SK-N-SH treated with all-trans-retinoic acid at 6 μM for 48 hours (cell line): ENCODE data around the gene DTWD2.
"Not testable (repeated sequence)": the region's sequence is repeated elsewhere in the genome, so short reads cannot be mapped to it uniquely, and the experiment has no call there.

Source experiments
- ATAC-seq: fragments of 200-7000 bp; cut with Tn5 transposase; 3 replicates; pipeline ENCODE4 v1.9.1; 2020; ENCODE audit warnings: mild to moderate bottlenecking, moderate library complexity
- BACH2 ChIP-seq: fragments of 250-450 bp; sonication (Bioruptor Pico); IDR thresholded peaks from 2 replicates; pipeline ENCODE4 v1.9.0; 2021; ENCODE audit warnings: mild to moderate bottlenecking, borderline replicate concordance
- CSDC2 ChIP-seq: fragments of 250-450 bp; sonication (Bioruptor Pico); IDR thresholded peaks from 2 replicates; pipeline ENCODE4 v1.5.0; 2020; ENCODE audit warnings: mild to moderate bottlenecking, moderate library complexity
- ESRRG ChIP-seq: fragments of 250-450 bp; sonication (Bioruptor Pico); IDR thresholded peaks from 2 replicates; pipeline ENCODE4 v1.6.1; 2021; ENCODE audit warnings: mild to moderate bottlenecking
- GLIS3 ChIP-seq: fragments of 250-450 bp; sonication (Bioruptor Pico); IDR thresholded peaks from 2 replicates; pipeline ENCODE4 v1.5.0; 2020; ENCODE audit warnings: mild to moderate bottlenecking, moderate library complexity
- ISL1 ChIP-seq: fragments of 250-450 bp; sonication (Bioruptor Pico); IDR thresholded peaks from 2 replicates; pipeline ENCODE4 v2.1.2; 2022; ENCODE audit warnings: mild to moderate bottlenecking, moderate library complexity
- OSR1 ChIP-seq: fragments of 250-450 bp; sonication (Bioruptor Pico); IDR thresholded peaks from 2 replicates; pipeline ENCODE4 v1.8.0; 2022; ENCODE audit warnings: moderate library complexity, mild to moderate bottlenecking, inconsistent platforms
- RARB ChIP-seq: fragments of 250-450 bp; sonication (Bioruptor Pico); IDR thresholded peaks from 2 replicates; pipeline ENCODE4 v1.8.0; 2021; ENCODE audit warnings: mild to moderate bottlenecking, moderate library complexity
- SNAI2 ChIP-seq: fragments of 250-450 bp; sonication (Bioruptor Pico); IDR thresholded peaks from 2 replicates; pipeline ENCODE4 v1.5.0; 2020; ENCODE audit warnings: mild to moderate bottlenecking, moderate library complexity
- TCF4 ChIP-seq: fragments of 250-450 bp; sonication (Bioruptor Pico); IDR thresholded peaks from 2 replicates; pipeline ENCODE4 v1.8.0; 2021; ENCODE audit warnings: mild to moderate bottlenecking, moderate library complexity, borderline replicate concordance
- TOX ChIP-seq: fragments of 250-450 bp; sonication (Bioruptor Pico); IDR thresholded peaks from 2 replicates; pipeline ENCODE4 v1.8.0; 2021; ENCODE audit warnings: mild to moderate bottlenecking, moderate library complexity, borderline replicate concordance
- ZFP3 ChIP-seq: fragments of 250-450 bp; sonication (Bioruptor Pico); IDR thresholded peaks from 2 replicates; pipeline ENCODE4 v1.5.0; 2020; ENCODE audit warnings: mild to moderate bottlenecking, moderate library complexity
- ZFP30 ChIP-seq: fragments of 450-650 bp; formaldehyde crosslinking; IDR thresholded peaks from 2 replicates; pipeline ENCODE4 v1.5.0; 2022; ENCODE audit warnings: mild to moderate bottlenecking, moderate library complexity
- ZNF70 ChIP-seq: fragments of 450-650 bp; formaldehyde crosslinking; IDR thresholded peaks from 2 replicates; pipeline ENCODE4 v1.5.0; 2020; ENCODE audit warnings: mild to moderate bottlenecking, moderate library complexity
- TF ChIP-seq, protein P1 (sequence below): fragments of 250-450 bp; sonication (Bioruptor Pico); IDR thresholded peaks from 2 replicates; pipeline ENCODE4 v1.5.0; 2020; ENCODE audit warnings: mild to moderate bottlenecking, moderate library complexity
- TF ChIP-seq, protein P2 (sequence below): fragments of 250-450 bp; sonication (Bioruptor Pico); IDR thresholded peaks from 2 replicates; pipeline ENCODE4 v1.8.0; 2020; ENCODE audit warnings: mild to moderate bottlenecking, moderate library complexity, borderline replicate concordance
- TF ChIP-seq, protein P3 (sequence below): fragments of 250-450 bp; sonication (Bioruptor Pico); IDR thresholded peaks from 2 replicates; pipeline ENCODE4 v1.8.0; 2021; ENCODE audit warnings: low read depth, mild to moderate bottlenecking, moderate library complexity, borderline replicate concordance
- TF ChIP-seq, protein P4 (sequence below): fragments of 250-450 bp; sonication (Bioruptor Pico); IDR thresholded peaks from 2 replicates; pipeline ENCODE4 v1.5.1; 2020; ENCODE audit warnings: low read depth, mild to moderate bottlenecking, moderate library complexity
- TF ChIP-seq, protein P5 (sequence below): fragments of 250-450 bp; sonication (Bioruptor Pico); IDR thresholded peaks from 2 replicates; pipeline ENCODE4 v1.5.1; 2021; ENCODE audit warnings: mild to moderate bottlenecking, moderate library complexity

DTWD2 gene

DNA sequence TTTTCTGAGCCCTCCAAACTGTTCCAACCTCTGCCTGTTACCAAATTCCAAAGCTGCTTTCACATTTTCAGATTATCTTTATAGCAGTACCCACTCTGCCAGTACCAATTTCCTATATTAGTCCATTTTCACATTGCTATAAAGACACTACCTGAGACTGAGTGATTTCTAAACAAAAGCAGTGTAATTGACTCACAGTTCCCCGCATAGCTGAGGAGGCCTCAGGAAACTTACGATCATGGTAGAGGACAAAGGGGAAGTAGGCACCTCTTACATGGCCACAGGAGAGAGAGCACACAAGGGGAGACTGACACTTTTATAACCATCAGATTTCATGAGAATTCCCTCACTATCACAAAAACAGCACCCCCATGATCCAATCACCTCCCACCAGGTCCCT is 105.0 kb downstream of the DTWD2 start (continued):
- TF ChIP-seq, protein P1, sequence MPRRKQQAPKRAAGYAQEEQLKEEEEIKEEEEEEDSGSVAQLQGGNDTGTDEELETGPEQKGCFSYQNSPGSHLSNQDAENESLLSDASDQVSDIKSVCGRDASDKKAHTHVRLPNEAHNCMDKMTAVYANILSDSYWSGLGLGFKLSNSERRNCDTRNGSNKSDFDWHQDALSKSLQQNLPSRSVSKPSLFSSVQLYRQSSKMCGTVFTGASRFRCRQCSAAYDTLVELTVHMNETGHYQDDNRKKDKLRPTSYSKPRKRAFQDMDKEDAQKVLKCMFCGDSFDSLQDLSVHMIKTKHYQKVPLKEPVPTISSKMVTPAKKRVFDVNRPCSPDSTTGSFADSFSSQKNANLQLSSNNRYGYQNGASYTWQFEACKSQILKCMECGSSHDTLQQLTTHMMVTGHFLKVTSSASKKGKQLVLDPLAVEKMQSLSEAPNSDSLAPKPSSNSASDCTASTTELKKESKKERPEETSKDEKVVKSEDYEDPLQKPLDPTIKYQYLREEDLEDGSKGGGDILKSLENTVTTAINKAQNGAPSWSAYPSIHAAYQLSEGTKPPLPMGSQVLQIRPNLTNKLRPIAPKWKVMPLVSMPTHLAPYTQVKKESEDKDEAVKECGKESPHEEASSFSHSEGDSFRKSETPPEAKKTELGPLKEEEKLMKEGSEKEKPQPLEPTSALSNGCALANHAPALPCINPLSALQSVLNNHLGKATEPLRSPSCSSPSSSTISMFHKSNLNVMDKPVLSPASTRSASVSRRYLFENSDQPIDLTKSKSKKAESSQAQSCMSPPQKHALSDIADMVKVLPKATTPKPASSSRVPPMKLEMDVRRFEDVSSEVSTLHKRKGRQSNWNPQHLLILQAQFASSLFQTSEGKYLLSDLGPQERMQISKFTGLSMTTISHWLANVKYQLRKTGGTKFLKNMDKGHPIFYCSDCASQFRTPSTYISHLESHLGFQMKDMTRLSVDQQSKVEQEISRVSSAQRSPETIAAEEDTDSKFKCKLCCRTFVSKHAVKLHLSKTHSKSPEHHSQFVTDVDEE, result no peak
- TF ChIP-seq ISL1 (no peak), ZFP3 (CRISPR knock-in tag) (no peak), GLIS3 (CRISPR knock-in tag) (no peak)

DNA sequence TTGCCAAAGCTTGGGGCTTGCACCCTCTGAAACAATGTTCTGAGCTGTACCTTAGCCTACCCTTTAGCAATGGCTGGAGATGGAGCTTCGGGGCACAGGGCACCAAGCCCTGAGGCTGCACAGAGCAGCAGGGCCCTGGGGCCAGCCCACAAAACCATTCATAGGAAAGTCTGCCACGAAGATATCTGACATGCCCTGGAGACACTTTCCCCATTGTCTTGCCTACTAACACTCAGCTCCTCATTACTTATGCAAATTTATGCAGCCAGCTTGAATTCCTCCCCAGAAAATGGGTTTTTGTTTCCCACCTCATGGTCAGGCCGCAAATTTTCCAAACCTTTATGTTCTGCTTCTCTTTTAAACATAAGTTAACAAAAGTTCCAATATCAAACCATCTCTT is 105.7 kb downstream of the DTWD2 start:
- TF ChIP-seq ZNF70 (CRISPR knock-in tag) (no peak), BACH2 (CRISPR knock-in tag) (no peak), TCF4 (CRISPR knock-in tag) (no peak), OSR1 (no peak), TOX (no peak), ISL1 (no peak), RARB (no peak), CSDC2 (CRISPR knock-in tag) (no peak), ESRRG (CRISPR knock-in tag) (no peak), SNAI2 (no peak)
- TF ChIP-seq, protein P2, sequence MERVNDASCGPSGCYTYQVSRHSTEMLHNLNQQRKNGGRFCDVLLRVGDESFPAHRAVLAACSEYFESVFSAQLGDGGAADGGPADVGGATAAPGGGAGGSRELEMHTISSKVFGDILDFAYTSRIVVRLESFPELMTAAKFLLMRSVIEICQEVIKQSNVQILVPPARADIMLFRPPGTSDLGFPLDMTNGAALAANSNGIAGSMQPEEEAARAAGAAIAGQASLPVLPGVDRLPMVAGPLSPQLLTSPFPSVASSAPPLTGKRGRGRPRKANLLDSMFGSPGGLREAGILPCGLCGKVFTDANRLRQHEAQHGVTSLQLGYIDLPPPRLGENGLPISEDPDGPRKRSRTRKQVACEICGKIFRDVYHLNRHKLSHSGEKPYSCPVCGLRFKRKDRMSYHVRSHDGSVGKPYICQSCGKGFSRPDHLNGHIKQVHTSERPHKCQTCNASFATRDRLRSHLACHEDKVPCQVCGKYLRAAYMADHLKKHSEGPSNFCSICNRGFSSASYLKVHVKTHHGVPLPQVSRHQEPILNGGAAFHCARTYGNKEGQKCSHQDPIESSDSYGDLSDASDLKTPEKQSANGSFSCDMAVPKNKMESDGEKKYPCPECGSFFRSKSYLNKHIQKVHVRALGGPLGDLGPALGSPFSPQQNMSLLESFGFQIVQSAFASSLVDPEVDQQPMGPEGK, result no peak
- TF ChIP-seq, protein P3, sequence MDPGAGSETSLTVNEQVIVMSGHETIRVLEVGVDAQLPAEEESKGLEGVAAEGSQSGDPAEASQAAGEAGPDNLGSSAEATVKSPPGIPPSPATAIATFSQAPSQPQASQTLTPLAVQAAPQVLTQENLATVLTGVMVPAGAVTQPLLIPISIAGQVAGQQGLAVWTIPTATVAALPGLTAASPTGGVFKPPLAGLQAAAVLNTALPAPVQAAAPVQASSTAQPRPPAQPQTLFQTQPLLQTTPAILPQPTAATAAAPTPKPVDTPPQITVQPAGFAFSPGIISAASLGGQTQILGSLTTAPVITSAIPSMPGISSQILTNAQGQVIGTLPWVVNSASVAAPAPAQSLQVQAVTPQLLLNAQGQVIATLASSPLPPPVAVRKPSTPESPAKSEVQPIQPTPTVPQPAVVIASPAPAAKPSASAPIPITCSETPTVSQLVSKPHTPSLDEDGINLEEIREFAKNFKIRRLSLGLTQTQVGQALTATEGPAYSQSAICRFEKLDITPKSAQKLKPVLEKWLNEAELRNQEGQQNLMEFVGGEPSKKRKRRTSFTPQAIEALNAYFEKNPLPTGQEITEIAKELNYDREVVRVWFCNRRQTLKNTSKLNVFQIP (CRISPR knock-in tag), result no peak
- TF ChIP-seq, protein P4, sequence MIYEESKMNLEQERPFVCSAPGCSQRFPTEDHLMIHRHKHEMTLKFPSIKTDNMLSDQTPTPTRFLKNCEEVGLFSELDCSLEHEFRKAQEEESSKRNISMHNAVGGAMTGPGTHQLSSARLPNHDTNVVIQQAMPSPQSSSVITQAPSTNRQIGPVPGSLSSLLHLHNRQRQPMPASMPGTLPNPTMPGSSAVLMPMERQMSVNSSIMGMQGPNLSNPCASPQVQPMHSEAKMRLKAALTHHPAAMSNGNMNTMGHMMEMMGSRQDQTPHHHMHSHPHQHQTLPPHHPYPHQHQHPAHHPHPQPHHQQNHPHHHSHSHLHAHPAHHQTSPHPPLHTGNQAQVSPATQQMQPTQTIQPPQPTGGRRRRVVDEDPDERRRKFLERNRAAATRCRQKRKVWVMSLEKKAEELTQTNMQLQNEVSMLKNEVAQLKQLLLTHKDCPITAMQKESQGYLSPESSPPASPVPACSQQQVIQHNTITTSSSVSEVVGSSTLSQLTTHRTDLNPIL (CRISPR knock-in tag), result no peak
- TF ChIP-seq, protein P1, result no peak
- ATAC-seq, result no peak

DNA sequence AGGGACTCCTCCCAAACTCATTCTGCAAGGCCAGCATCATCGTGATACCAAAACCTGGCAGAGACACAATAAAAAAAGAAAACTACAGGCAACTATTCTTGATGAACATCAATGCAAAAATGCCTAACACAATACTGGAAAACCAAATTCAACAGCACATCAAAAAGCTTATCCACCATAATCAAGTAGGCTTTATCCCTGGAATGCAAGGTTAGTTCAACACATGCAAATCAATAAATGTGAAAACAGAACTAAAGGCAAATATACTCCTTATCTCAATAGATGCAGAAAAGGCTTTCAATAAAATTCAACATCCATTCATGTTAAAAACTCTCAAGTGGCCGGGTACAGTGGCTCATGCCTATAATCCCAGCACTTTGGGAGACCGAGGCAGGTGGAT is 111.5 kb downstream of the DTWD2 start:
- not testable (repeated sequence) for ATAC-seq

DNA sequence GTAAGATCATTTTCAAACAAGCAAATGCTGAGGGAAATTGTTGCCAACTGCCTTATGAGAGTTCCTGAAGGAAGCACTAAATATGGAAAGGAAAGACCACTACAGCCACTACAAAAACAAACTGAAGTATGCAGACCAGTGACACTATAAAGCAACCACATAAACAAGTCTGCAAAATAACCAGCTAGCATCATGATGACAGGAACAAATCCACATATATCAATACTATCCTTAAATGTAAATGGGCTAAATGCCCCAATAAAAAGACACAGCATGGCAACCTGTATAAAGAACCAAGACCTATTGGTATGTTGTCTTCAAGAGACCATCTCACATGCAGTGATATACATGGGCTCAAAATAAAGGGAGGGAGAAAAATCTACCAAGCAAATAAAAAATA is 113.2 kb downstream of the DTWD2 start:
- no peak for ATAC-seq
- TF ChIP-seq TOX (no peak), ZFP30 (CRISPR knock-in tag) (no peak), ISL1 (no peak), CSDC2 (CRISPR knock-in tag) (no peak), RARB (no peak)
- TF ChIP-seq, protein P5, sequence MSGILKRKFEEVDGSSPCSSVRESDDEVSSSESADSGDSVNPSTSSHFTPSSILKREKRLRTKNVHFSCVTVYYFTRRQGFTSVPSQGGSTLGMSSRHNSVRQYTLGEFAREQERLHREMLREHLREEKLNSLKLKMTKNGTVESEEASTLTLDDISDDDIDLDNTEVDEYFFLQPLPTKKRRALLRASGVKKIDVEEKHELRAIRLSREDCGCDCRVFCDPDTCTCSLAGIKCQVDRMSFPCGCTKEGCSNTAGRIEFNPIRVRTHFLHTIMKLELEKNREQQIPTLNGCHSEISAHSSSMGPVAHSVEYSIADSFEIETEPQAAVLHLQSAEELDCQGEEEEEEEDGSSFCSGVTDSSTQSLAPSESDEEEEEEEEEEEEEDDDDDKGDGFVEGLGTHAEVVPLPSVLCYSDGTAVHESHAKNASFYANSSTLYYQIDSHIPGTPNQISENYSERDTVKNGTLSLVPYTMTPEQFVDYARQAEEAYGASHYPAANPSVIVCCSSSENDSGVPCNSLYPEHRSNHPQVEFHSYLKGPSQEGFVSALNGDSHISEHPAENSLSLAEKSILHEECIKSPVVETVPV (CRISPR knock-in tag), result no peak
